Caco-2 (cell line): ENCODE data around the gene AMOTL1. TPM values are rescaled to one million over a fixed set of nuclear protein-coding genes. Genes with fewer than 3 reads are reported as not detected.

Experiments
- BruUV-seq: library from RNA; stranded (reverse); fragments of 400-500 nt; replicated peaks from 2 replicates; lab custom pipeline; 2021; lab: Mats Ljungman, UMichigan
- CTCF ChIA-PET: fragments of 300-600 bp; sonication (Branson Sonifier 250); formaldehyde crosslinking; loops from one replicate; lab custom pipeline; 2022; ENCODE audit warnings: antibody characterized with exemption; lab: Charles Lee
- POLR2A ChIA-PET: fragments of 300-600 bp; sonication (Branson Sonifier 250); formaldehyde crosslinking; loops from one replicate; lab custom pipeline; 2022; ENCODE audit warnings: antibody characterized with exemption; lab: Charles Lee
- DNase-seq, 2 experiments: peaks; one replicate each; pipeline versions ENCODE4 v3.0.0 to v3.0.0-alpha.2; 2020 to 2022
- H3K27me3 ChIP-seq: replicated peaks from 2 replicates; pipeline ENCODE4 v1.6.0; 2011; ENCODE audit warnings: low read length; ENCODE audit not compliant: control insufficient read depth, insufficient read depth
- H3K36me3 ChIP-seq: 2 replicates; pipeline ENCODE4 v1.5.1; 2011; ENCODE audit warnings: low read length; ENCODE audit not compliant: control insufficient read depth, insufficient read depth
- H3K4me1 ChIP-seq: fragments of 250-450 bp; sonication (Bioruptor Pico); 2 replicates; pipeline ENCODE4 v1.5.1; 2020; ENCODE audit warnings: mild to moderate bottlenecking
- H3K4me3 ChIP-seq: 2 replicates; pipeline ENCODE4 v1.5.1; 2011; ENCODE audit warnings: low read depth, mild to moderate bottlenecking, control low read depth, low read length
- H3K9me3 ChIP-seq: fragments of 250-450 bp; sonication (Bioruptor Pico); 2 replicates; pipeline ENCODE4 v1.5.1; 2020; ENCODE audit warnings: mild to moderate bottlenecking, moderate library complexity
- H3K27ac Mint-ChIP-seq: one replicate; pipeline ENCODE4 v1.8.0; 2022; ENCODE audit warnings: mixed read lengths; ENCODE audit not compliant: unreplicated experiment
- H3K27me3 Mint-ChIP-seq: one replicate; pipeline ENCODE4 v1.8.0; 2022; ENCODE audit warnings: mixed read lengths; ENCODE audit not compliant: insufficient read depth, unreplicated experiment
- H3K36me3 Mint-ChIP-seq: one replicate; pipeline ENCODE4 v1.8.0; 2022; ENCODE audit warnings: mild to moderate bottlenecking, mixed read lengths; ENCODE audit not compliant: insufficient read depth, unreplicated experiment
- H3K4me1 Mint-ChIP-seq: one replicate; pipeline ENCODE4 v1.8.0; 2022; ENCODE audit warnings: low read depth, mixed read lengths; ENCODE audit not compliant: unreplicated experiment
- H3K4me3 Mint-ChIP-seq: one replicate; pipeline ENCODE4 v1.8.0; 2022; ENCODE audit warnings: mild to moderate bottlenecking, moderate library complexity, mixed read lengths; ENCODE audit not compliant: unreplicated experiment
- H3K9me3 Mint-ChIP-seq: one replicate; pipeline ENCODE4 v1.8.0; 2022; ENCODE audit warnings: mixed read lengths; ENCODE audit not compliant: unreplicated experiment
- intact Hi-C: fragments of 100-400 bp; cut with micrococcal nuclease; formaldehyde crosslinking; loops from one replicate; pipeline ENCODE4 v1.10.0; 2022; ENCODE audit not compliant: unreplicated experiment
- total RNA-seq: library from RNA; stranded (reverse); gene quantifications from 2 replicates; pipeline ENCODE4 v1.2.3, GENCODE V29; 2022
- TF ChIP-seq, protein P1 (sequence below), 2 experiments: fragments of 200-600 bp in 1 of 2; IDR thresholded peaks; 1 replicate in 1 of 2; 2 replicates in 1 of 2; pipeline versions ENCODE4 v1.5.1 to v1.8.0; 2011 to 2022; ENCODE audit warnings: antibody characterized with exemption in 1 of 2, control low read depth in 1 of 2, inconsistent platforms in 1 of 2, low read depth in 1 of 2, low read length in 1 of 2, mild to moderate bottlenecking in 1 of 2, moderate library complexity in 1 of 2; ENCODE audit not compliant: insufficient read depth in 1 of 2, severe bottlenecking in 1 of 2, unreplicated experiment in 1 of 2

The AMOTL1 gene
- total RNA-seq, 1 experiment from 2014 or later: 60.8 TPM

DNA sequence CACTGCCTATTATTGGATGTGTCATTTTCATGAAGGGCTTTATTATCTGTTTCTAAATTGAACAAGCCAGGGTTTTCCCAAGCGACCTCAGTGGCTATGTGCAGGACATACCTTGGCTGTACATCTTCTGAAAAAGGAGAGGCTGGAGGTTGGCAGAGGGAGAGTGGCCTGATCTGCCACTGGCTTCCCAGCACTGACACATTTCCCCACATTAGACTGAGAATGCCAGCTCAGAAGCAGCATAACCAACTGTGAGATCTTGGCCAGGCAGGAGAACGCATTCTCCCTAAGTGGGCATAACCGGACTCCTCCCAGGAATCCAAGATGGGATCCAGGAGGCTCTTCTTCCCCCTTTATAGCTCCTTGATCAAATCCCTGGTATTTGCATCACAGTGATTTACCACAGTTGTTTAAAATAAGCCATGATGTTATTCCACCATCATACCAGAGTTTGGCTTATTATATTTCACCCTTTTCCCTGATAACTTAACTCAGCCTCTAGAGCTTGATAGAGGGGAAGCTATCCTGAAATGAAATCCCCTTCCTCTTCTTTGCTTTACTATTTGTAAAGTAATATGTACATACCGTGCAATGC, 33.8 kb downstream of the AMOTL1 start:
- H3K4me3 Mint-ChIP-seq: no peak overlapping the region
- DNase-seq: no peak
- no peak overlapping the region for H3K4me3 ChIP-seq
- no peaks in the 10 kb centered on the region for H3K4me1 Mint-ChIP-seq
- H3K9me3 ChIP-seq: no peaks in the 10 kb centered on the region
- H3K36me3 Mint-ChIP-seq: peaks cover 27% of the 10 kb centered on the region
- H3K27me3 Mint-ChIP-seq: no peaks in the 10 kb centered on the region
- no peaks in the 10 kb centered on the region for H3K9me3 Mint-ChIP-seq
- ChIA-PET POLR2A (no interaction called here), CTCF (interaction anchor here (1.1 kb wide), 1 partner anchor 179 kb away, joined by 3 read pairs; no protein-coding TSS in a partner anchor)
- BruUV-seq: no TSS peak
- peaks cover 2% of the 10 kb centered on the region for H3K36me3 ChIP-seq
- no peak overlapping the region for H3K27ac Mint-ChIP-seq
- intact Hi-C loops: no loop called here
- TF ChIP-seq, protein P1, sequence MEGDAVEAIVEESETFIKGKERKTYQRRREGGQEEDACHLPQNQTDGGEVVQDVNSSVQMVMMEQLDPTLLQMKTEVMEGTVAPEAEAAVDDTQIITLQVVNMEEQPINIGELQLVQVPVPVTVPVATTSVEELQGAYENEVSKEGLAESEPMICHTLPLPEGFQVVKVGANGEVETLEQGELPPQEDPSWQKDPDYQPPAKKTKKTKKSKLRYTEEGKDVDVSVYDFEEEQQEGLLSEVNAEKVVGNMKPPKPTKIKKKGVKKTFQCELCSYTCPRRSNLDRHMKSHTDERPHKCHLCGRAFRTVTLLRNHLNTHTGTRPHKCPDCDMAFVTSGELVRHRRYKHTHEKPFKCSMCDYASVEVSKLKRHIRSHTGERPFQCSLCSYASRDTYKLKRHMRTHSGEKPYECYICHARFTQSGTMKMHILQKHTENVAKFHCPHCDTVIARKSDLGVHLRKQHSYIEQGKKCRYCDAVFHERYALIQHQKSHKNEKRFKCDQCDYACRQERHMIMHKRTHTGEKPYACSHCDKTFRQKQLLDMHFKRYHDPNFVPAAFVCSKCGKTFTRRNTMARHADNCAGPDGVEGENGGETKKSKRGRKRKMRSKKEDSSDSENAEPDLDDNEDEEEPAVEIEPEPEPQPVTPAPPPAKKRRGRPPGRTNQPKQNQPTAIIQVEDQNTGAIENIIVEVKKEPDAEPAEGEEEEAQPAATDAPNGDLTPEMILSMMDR (IDR thresholded peaks at IDR 0.05; ENCODE audit: insufficient read depth in 1 of 2, low read depth in 1 of 2, low read length in 1 of 2, severe bottlenecking in 1 of 2, unreplicated experiment in 1 of 2): no peak
- no peaks in the 10 kb centered on the region for H3K27me3 ChIP-seq
- 0 out of 2 replicates have a peak, but pooled peaks cover 3% of the 10 kb centered on the region for H3K4me1 ChIP-seq

DNA sequence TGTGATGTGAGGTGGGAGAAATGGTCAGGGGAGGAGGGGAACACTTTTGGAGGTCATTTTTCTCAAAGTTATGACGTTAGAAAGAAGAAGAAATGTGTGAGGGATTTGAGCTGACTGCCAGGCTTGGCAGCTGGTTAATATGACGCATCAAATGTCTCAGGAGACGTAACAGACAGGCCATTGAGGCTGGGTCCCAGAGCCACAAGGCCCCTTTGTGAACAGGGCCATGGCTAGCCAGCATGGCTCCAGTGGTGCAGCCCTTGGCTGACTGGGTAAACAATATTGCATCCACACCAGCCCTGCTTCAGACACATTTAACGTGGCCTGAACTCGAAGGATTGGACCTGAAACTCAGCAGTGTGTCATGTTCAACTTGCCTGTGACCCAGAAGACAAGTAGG, 34.3 kb downstream of the AMOTL1 start:
- Mint-ChIP-seq H3K4me1 (no peaks in the 10 kb centered on the region), H3K9me3 (no peaks in the 10 kb centered on the region), H3K4me3 (no peak overlapping the region), H3K27ac (no peak overlapping the region), H3K27me3 (no peaks in the 10 kb centered on the region), H3K36me3 (peaks cover 31% of the 10 kb centered on the region)
- TF ChIP-seq, protein P1 (IDR thresholded peaks at IDR 0.05; ENCODE audit: insufficient read depth in 1 of 2, low read depth in 1 of 2, low read length in 1 of 2, severe bottlenecking in 1 of 2, unreplicated experiment in 1 of 2): no peak
- no peaks in the 10 kb centered on the region for H3K27me3 ChIP-seq
- peaks cover 2% of the 10 kb centered on the region for H3K36me3 ChIP-seq
- no peak for DNase-seq
- intact Hi-C loops: no loop called here
- no peak overlapping the region for H3K4me3 ChIP-seq
- ChIA-PET POLR2A (no interaction called here), CTCF (no interaction called here)
- BruUV-seq: no TSS peak
- no peaks in the 10 kb centered on the region for H3K9me3 ChIP-seq
- 0 out of 2 replicates have a peak, but pooled peaks cover 3% of the 10 kb centered on the region for H3K4me1 ChIP-seq

DNA sequence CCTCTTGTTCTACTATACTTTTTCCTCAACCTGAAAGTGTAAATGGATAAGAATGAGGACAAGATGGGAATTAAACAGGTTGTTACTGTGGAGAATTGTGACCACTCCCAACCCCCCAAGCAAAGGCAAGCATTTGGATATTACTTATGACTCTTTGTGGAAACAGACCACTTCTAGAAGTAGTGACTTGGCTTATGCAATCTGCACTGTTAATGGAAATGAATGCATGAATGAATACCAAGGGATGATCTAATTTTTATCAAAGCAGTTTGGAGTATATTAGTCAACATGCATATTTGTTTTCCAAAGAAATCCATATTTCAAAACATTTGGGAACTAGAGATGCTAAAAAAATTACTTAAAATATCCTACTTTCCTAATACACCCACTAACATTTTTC, 35.3 kb downstream of the AMOTL1 start:
- no peaks in the 10 kb centered on the region for H3K9me3 ChIP-seq
- no TSS peak for BruUV-seq
- Mint-ChIP-seq H3K27me3 (no peaks in the 10 kb centered on the region), H3K27ac (no peak overlapping the region), H3K36me3 (peaks cover 36% of the 10 kb centered on the region), H3K4me1 (no peaks in the 10 kb centered on the region), H3K9me3 (no peaks in the 10 kb centered on the region), H3K4me3 (no peak overlapping the region)
- intact Hi-C loops: no loop called here
- CTCF ChIA-PET: interaction anchor here (1.0 kb wide), 1 partner anchor 180 kb away, joined by 3 read pairs; no protein-coding TSS in a partner anchor
- H3K36me3 ChIP-seq: peaks cover 2% of the 10 kb centered on the region
- no peak overlapping the region for H3K4me3 ChIP-seq
- TF ChIP-seq, protein P1 (IDR thresholded peaks at IDR 0.05; ENCODE audit: insufficient read depth in 1 of 2, low read depth in 1 of 2, low read length in 1 of 2, severe bottlenecking in 1 of 2, unreplicated experiment in 1 of 2): no peak
- 0 out of 2 replicates have a peak, but pooled peaks cover 3% of the 10 kb centered on the region for H3K4me1 ChIP-seq
- no peaks in the 10 kb centered on the region for H3K27me3 ChIP-seq
- DNase-seq: no peak
- POLR2A ChIA-PET: no interaction called here
